NCI-H2171 (cell line): Measurements from ENCODE around the gene MAST4.
"Not testable (repeated sequence)": the region's sequence is repeated elsewhere in the genome, so short reads cannot be mapped to it uniquely, and the experiment has no call there.

Experiments
- DNase-seq: peaks from one replicate; lab custom pipeline; 2025; lab: John Stamatoyannopoulos, UW

MAST4 gene

DNA sequence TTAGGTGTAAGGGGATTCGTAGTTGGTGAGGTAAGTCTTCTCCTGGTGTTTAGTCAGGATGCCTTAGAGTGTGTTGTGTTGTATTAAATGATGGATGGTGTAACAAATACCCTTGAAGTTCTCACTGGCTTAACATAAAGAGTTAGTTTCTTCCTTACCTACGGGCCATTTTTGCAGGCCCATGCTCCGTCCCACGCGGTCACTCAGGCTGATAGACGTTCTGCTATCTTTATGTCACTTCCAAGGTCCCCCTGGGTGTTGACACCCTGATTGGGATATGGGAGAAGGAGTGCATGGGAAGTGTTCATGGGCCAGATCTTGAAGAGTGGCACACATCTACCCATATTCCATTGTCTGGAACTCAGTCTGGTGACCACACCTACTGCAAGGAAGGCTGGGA, 214.0 kb downstream of the MAST4 start:
- DNase-seq = no peak

DNA sequence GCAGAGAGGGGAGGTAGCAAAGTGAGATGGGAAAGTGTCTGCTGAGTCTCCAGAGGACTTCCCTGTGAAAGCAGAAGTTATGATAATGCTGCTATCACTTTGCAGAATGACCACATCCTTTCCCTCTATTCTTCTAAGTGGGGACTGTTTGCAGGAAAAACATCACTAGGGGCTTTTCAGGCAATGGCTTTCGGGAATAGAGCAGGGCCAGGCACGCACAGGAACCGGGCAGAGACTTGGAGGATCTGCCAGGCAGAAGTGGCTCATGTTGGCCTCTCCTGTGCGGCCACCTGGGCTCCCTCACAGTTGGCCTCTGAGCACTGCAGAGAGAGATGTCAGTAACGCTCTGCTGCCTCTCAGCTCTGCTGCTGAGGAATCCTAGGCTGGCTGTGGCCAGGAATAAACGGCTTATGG, 214.7 kb downstream of the MAST4 start:
- no peak for DNase-seq

DNA sequence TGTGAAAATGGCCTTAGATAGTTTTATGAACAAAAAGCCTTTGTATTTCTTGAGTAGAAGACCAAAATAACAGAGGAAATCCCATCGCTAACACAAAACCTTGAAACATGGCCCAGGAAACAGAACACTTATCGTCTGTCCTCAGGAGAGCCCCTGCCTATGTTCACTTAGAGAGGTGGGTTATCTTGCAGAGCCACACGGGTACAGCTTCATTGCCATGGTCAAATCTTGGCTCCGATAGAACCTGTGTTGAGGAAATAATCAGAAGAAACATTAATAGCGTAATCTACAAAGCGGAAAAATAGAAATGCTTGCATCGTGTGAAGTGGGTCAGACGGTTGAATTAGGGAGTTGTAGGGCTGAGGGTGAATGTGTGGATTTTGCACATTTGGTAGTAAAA, 216.1 kb downstream of the MAST4 start:
- no peak for DNase-seq

DNA sequence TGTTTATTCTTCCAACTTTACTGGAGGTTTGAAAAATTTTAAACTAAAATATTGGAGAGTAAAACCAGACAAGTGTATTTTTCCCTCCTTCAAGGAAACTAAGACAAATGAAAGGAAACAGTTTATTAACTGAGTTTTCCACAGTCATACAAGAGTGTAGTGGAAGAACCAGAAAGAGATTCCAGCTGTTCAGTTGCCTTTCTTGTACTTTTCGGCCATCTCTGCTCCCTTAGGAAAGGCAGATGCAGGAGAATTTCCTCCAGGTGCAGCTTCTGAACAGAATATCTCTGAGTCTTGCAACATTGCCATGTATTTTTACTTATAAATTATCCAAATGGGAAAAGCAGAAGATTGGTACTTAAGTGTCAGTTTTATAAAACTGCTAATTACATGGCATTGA, 217.1 kb downstream of the MAST4 start:
- DNase-seq = no peak

DNA sequence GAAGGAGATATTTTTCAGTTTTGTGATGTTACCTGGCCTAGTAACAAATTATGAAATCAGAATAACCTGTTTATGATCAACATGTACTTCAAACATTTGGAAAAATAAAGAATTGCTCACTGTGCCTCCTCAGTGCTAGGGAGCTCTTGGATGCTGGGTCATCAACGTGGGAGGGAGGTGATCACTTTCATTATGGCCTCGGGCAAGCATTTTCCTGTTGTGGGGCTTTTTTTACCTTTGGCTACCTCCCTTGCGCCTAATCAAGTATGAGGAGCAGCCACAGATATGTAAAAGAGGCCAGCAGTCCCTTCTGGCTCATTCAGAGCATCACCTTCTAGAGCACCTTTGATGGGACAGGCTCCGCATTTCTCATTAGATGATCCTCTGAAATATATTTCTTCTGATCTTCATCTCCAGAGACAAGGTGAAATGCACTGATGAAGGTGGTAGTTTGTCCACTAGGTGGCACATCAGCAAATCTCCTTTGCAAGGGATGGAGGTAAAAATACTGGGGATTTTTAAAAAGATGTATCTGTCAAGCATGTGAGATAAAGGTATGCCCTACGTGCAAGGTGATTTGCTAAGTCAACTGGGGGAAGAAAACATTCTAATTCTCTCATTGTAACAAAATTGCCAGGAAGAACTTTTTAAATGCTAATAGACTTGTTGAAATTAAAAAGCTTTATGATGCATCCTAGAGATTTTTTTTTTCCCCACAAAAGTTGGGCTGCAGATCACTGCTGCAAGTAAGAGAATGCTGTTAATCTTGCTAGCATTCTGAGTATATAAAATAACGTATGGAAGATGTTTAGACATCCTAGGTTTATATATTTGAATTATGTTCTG, 218.2 kb downstream of the MAST4 start:
- peak; percentile 22 for DNase-seq

- no peak for DNase-seq
Observed at GRCh38 chr5:66818304-66818934, 222.2 kb downstream of the MAST4 start.

GRCh38 chr5:66818935-66819328, 222.7 kb downstream of the MAST4 start:
- no peak for DNase-seq

- DNase-seq = no peak
Observed at GRCh38 chr5:66820630-66821207, 224.5 kb downstream of the MAST4 start.

- DNase-seq = no peak
Observed at GRCh38 chr5:66821688-66822429, 225.7 kb downstream of the MAST4 start.

- DNase-seq = not testable (repeated sequence)
Observed at GRCh38 chr5:66822906-66823305, 226.7 kb downstream of the MAST4 start.

DNA sequence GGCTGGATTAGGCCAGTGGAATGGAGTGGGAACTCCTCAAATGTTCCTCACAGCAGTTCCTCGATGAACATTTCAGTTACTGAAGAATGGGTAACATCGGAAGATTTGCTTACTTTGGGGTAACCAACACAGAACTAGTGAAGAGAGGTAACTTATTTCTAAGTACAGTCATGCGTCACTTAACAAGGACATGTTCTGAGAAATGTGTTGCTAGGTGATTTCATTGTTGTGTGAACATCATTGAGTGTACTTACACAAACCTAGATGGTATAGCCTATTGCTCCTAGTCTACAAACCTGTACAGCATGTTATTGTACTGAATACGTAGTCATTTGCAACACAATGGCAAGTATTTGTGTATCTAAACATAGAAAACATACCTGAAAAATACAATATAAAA, 228.3 kb downstream of the MAST4 start:
- DNase-seq = no peak

DNA sequence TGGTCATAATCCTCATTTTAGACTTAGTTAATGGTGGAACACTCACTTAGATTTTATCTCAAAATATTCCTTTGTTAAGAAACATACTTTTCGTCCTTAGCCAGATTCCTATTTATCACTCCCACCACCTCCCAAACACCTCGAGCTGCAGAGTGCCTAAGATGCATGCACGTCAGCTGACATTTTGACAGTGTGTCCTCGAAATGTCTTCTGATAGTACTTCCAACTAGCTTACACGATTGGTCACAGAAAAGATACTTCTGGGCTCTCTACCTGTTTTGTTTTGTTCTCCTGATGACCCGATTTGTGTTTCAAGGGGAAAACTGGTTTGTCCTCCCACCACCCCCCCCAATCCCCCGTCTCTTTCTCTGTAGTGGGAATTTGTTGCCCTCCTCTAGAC, 230.1 kb downstream of the MAST4 start:
- no peak for DNase-seq

GRCh38 chr5:66826696-66827095, 230.5 kb downstream of the MAST4 start:
- DNase-seq = no peak

DNA sequence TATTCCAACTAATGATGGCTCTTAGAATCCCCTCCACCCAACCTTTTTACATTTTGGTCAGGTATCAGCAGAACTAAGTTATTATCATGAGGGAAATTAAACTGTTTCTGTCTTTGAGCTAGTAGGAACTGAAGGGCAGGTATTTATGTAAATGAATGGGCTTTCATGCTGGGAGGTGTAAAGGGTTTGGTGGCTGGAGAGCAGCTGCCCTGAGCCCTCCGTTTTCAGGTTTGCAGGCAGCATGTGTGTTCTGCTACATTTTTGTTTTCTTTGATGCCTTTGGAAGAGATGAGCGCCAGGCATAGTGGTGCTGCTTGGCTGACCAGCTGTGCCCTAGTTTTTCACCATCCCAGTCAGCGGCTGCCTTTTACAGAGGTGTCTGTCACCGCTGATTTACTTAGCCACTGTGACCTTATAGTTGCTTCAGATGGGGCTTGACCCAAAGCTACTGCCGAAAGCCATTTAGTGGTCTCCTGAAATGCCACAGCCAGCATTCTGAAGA, 231.9 kb downstream of the MAST4 start:
- no peak for DNase-seq

- peak; percentile 37 for DNase-seq
Observed at GRCh38 chr5:66828548-66829357, 232.6 kb downstream of the MAST4 start.

GRCh38 chr5:66829358-66829674, 233.1 kb downstream of the MAST4 start:
- no peak for DNase-seq

- no peak for DNase-seq
Observed at GRCh38 chr5:66829826-66830225, 233.6 kb downstream of the MAST4 start.

GRCh38 chr5:66830636-66831035, 234.4 kb downstream of the MAST4 start:
- DNase-seq = no peak

- DNase-seq = no peak
Observed at GRCh38 chr5:66839636-66840185, 243.5 kb downstream of the MAST4 start.

DNA sequence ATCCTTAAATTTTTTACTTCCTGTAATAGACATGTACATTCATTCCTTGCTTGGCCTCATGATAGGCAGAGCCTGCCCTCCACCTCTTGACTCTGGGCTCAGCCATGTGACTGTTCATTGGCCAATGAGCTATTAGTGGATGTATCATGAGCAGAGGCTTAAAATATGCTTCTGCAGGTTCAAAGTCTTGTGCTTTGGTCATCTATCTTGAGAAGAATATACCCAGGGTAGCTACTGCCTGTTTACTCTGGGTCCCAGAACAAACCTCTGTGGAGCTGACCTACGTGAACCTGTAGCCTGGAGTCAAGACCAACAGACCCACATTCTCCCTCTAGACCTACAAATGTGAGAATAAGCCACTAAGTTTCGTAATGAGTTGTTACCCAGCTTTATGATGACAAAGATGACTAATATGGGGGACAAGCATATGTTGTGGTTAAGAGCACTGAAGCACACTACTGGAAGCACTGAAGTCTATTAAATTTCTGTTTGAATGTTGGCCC, 244.4 kb downstream of the MAST4 start:
- no peak for DNase-seq

- DNase-seq = no peak
Observed at GRCh38 chr5:66841264-66841663, 245.1 kb downstream of the MAST4 start.
